Measurements from ENCODE around the gene ZNF236.

Gene ZNF236

DNA sequence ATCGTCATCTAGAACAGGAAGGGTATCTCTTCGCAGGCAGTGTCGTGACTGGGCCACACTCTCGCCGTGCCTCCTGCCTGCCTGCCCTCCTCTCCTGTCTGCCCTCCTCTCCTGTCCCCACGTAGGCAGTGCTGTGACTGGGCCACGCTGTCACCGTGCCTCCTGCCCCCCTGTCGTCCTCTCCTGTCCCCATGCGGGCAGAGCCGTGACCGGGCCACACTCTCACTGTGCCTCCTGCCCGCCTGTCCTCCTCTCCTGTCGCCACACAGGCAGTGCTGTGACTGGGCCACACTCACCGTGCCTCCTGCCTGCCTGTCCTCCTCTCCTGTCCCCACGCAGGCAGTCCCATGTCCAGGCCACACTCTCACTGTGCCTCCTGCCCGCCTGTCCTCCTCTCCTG is 51.4 kb downstream of the ZNF236 start:
- peaks cover 29% of the 10 kb centered on the region; the same call in 1 of the 2 replicates for H3K36me3 ChIP-seq (ENCODE audit: insufficient read depth, low read length)
- H3K79me2 ChIP-seq (ENCODE audit: insufficient read depth, low read length): no peaks in the 10 kb centered on the region
- TF ChIP-seq EZH2 (IDR thresholded peaks at IDR 0.05; ENCODE audit: borderline replicate concordance, low read length): no peak
- TF ChIP-seq, protein P1, sequence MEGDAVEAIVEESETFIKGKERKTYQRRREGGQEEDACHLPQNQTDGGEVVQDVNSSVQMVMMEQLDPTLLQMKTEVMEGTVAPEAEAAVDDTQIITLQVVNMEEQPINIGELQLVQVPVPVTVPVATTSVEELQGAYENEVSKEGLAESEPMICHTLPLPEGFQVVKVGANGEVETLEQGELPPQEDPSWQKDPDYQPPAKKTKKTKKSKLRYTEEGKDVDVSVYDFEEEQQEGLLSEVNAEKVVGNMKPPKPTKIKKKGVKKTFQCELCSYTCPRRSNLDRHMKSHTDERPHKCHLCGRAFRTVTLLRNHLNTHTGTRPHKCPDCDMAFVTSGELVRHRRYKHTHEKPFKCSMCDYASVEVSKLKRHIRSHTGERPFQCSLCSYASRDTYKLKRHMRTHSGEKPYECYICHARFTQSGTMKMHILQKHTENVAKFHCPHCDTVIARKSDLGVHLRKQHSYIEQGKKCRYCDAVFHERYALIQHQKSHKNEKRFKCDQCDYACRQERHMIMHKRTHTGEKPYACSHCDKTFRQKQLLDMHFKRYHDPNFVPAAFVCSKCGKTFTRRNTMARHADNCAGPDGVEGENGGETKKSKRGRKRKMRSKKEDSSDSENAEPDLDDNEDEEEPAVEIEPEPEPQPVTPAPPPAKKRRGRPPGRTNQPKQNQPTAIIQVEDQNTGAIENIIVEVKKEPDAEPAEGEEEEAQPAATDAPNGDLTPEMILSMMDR (IDR thresholded peaks at IDR 0.05; ENCODE audit: low read length): no peak
- no peak overlapping the region for H2AFZ ChIP-seq (ENCODE audit: low read length)
- no peak overlapping the region for H3K4me2 ChIP-seq (ENCODE audit: low read length)
- no peaks in the 10 kb centered on the region for H3K9me3 ChIP-seq (ENCODE audit: low read length)
- no peaks in the 10 kb centered on the region for H3K27me3 ChIP-seq (ENCODE audit: insufficient read depth, low read length)
- peaks cover 14% of the 10 kb centered on the region for H3K4me1 ChIP-seq (ENCODE audit: insufficient read depth, low read length, severe bottlenecking)
- H3K27ac ChIP-seq (ENCODE audit: low read depth, low read length, poor library complexity, severe bottlenecking): no peak overlapping the region
- H3K9me2 ChIP-seq (ENCODE audit: low read depth, low read length): no peaks in the 10 kb centered on the region
- H3F3A ChIP-seq (ENCODE audit: insufficient read depth, low read length): no peaks in the 10 kb centered on the region
- no peaks in the 10 kb centered on the region for H4K20me1 ChIP-seq (ENCODE audit: insufficient read depth, low read length)
- no peak overlapping the region for H3K9ac ChIP-seq (ENCODE audit: low read length)
- H3K4me3 ChIP-seq (ENCODE audit: low read depth, low read length, poor library complexity, severe bottlenecking): no peak overlapping the region

DNA sequence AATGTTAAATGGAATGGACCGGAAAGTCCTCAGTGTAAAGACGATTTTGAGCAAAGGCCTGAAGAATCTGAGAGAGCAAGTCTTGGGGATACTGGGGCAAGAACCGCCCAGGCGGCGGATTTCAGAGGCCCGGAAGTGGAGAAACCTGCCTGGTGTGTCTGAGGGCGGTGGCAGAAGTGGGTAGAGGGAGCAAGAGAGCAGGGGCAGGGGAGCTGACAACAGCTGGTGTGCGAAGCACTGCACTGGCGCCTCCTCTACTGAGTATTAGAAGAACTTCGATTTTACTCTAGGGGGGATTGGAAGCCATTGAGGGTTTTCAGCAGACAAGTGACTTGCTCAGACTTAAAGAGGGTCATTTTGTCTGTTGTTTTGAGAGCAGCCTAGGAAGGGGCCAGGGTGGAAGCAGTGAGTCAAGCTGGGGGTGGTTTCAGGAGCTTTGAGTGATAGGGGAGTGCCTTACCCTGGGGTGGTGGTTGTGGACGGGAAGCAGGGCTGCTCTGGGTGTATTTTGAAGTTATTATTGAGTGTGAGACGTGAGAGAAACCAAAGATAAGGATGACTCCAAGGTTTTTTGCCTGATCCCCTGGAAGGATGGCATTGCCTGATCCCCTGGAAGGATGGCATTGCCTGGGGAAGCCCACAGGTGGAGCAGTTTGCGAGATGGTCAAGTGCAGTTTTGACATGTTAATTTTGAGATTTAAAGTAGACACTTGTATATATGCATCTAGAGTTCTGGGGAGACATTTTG is 52.5 kb downstream of the ZNF236 start:
- Histone ChIP-seq H3K9me3 (ENCODE audit: low read length) (no peaks in the 10 kb centered on the region), H3K9me2 (ENCODE audit: low read depth, low read length) (no peaks in the 10 kb centered on the region), H3K36me3 (ENCODE audit: insufficient read depth, low read length) (peaks cover 31% of the 10 kb centered on the region; the same call in 1 of the 2 replicates), H3K9ac (ENCODE audit: low read length) (no peak overlapping the region; the same call in 1 of the 2 replicates), H3K27me3 (ENCODE audit: insufficient read depth, low read length) (no peaks in the 10 kb centered on the region), H3K27ac (ENCODE audit: low read depth, low read length, poor library complexity, severe bottlenecking) (peak overlapping the region; percentile 66), H3K4me2 (ENCODE audit: low read length) (peak overlapping the region; percentile 28), H4K20me1 (ENCODE audit: insufficient read depth, low read length) (no peaks in the 10 kb centered on the region), H3K79me2 (ENCODE audit: insufficient read depth, low read length) (no peaks in the 10 kb centered on the region), H3K4me3 (ENCODE audit: low read depth, low read length, poor library complexity, severe bottlenecking) (no peak overlapping the region), H2AFZ (ENCODE audit: low read length) (no peak overlapping the region), H3K4me1 (ENCODE audit: insufficient read depth, low read length, severe bottlenecking) (peaks cover 14% of the 10 kb centered on the region), H3F3A (ENCODE audit: insufficient read depth, low read length) (no peaks in the 10 kb centered on the region)
- no peak for TF ChIP-seq EZH2 (IDR thresholded peaks at IDR 0.05; ENCODE audit: borderline replicate concordance, low read length)
- TF ChIP-seq, protein P1 (IDR thresholded peaks at IDR 0.05; ENCODE audit: low read length): no peak

- Histone ChIP-seq H3K9me2 (ENCODE audit: low read depth, low read length) (no peaks in the 10 kb centered on the region), H3K9ac (ENCODE audit: low read length) (no peak overlapping the region; the same call in 1 of the 2 replicates), H3F3A (ENCODE audit: insufficient read depth, low read length) (no peaks in the 10 kb centered on the region), H3K4me3 (ENCODE audit: low read depth, low read length, poor library complexity, severe bottlenecking) (no peak overlapping the region), H3K9me3 (ENCODE audit: low read length) (no peaks in the 10 kb centered on the region), H3K4me2 (ENCODE audit: low read length) (peak overlapping the region; percentile 2; the same call in 1 of the 2 replicates), H3K27ac (ENCODE audit: low read depth, low read length, poor library complexity, severe bottlenecking) (peak overlapping the region; percentile 66), H3K4me1 (ENCODE audit: insufficient read depth, low read length, severe bottlenecking) (peaks cover 14% of the 10 kb centered on the region), H3K79me2 (ENCODE audit: insufficient read depth, low read length) (no peaks in the 10 kb centered on the region), H3K36me3 (ENCODE audit: insufficient read depth, low read length) (peaks cover 39% of the 10 kb centered on the region; the same call in 1 of the 2 replicates), H2AFZ (ENCODE audit: low read length) (no peak overlapping the region), H3K27me3 (ENCODE audit: insufficient read depth, low read length) (no peaks in the 10 kb centered on the region), H4K20me1 (ENCODE audit: insufficient read depth, low read length) (no peaks in the 10 kb centered on the region)
- TF ChIP-seq EZH2 (IDR thresholded peaks at IDR 0.05; ENCODE audit: borderline replicate concordance, low read length): no peak
- TF ChIP-seq, protein P1 (IDR thresholded peaks at IDR 0.05; ENCODE audit: low read length): peak; percentile 75
Measured at GRCh38 chr18:76875390-76876325, 53.3 kb downstream of the ZNF236 start.
